Fibroblast of lung (primary cell): Measurements from ENCODE around the gene ZNF264. TPM values are rescaled to one million over a fixed set of nuclear protein-coding genes. Genes with fewer than 3 reads are reported as not detected.
A peak's percentile ranks its signal among the peaks of the same experiment; 100 is the strongest.

Experiments
- DNase-seq, 2 donors: peaks; one replicate each; pipeline versions ENCODE4 v3.0.0 to v3.0.0-alpha.2; 2010; ENCODE audit warnings: low read depth in 2 of 2
- H2AFZ ChIP-seq: 2 replicates; pipeline ENCODE4 v1.5.1; 2012; ENCODE audit warnings: low read length, control low read depth, inconsistent platforms
- H3K27ac ChIP-seq: 2 replicates; pipeline ENCODE4 v1.5.1; 2011; ENCODE audit warnings: low read length, control low read depth; ENCODE audit not compliant: insufficient read depth
- H3K27me3 ChIP-seq: 2 replicates; pipeline ENCODE4 v1.5.1; 2011; ENCODE audit warnings: mild to moderate bottlenecking, low read length; ENCODE audit not compliant: control insufficient read depth, insufficient read depth
- H3K36me3 ChIP-seq: 2 replicates; pipeline ENCODE4 v1.5.1; 2011; ENCODE audit warnings: low read length; ENCODE audit not compliant: control insufficient read depth, insufficient read depth
- H3K4me1 ChIP-seq: 2 replicates; pipeline ENCODE4 v1.5.1; 2011; ENCODE audit warnings: low read length; ENCODE audit not compliant: control insufficient read depth, insufficient read depth; ENCODE audit errors: extremely low read depth
- H3K4me2 ChIP-seq: 2 replicates; pipeline ENCODE4 v1.5.1; 2011; ENCODE audit warnings: low read length, control low read depth; ENCODE audit not compliant: insufficient read depth; ENCODE audit errors: extremely low read depth
- H3K4me3 ChIP-seq, 4 experiments: fragments of 200-600 bp in 1 of 4; sonication (generic) in 1 of 4; replicated peaks in 1 of 4; 2 replicates each; pipeline ENCODE4 v1.5.1; 2011 to 2016; ENCODE audit warnings: low read length in 4 of 4, low read depth in 3 of 4, mild to moderate bottlenecking in 3 of 4, control low read depth in 2 of 4, inconsistent platforms in 1 of 4, mixed read lengths in 1 of 4; ENCODE audit not compliant: insufficient read depth in 1 of 4; ENCODE audit errors: control extremely low read depth in 1 of 4
- H3K79me2 ChIP-seq: 2 replicates; pipeline ENCODE4 v1.5.1; 2012; ENCODE audit warnings: mild to moderate bottlenecking, low read length, inconsistent platforms; ENCODE audit not compliant: control insufficient read depth, insufficient read depth
- H3K9ac ChIP-seq: 2 replicates; pipeline ENCODE4 v1.5.1; 2011; ENCODE audit warnings: mild to moderate bottlenecking, low read length, control low read depth; ENCODE audit not compliant: insufficient read depth
- H3K9me3 ChIP-seq: 2 replicates; pipeline ENCODE4 v1.5.1; 2012; ENCODE audit warnings: low read depth, low read length; ENCODE audit not compliant: control insufficient read depth, insufficient read depth
- H4K20me1 ChIP-seq: 2 replicates; pipeline ENCODE4 v1.5.1; 2011; ENCODE audit warnings: low read length; ENCODE audit not compliant: control insufficient read depth, insufficient read depth; ENCODE audit errors: extremely low read depth
- CTCF ChIP-seq, 2 donors: IDR thresholded peaks in 1 of 2; conservative IDR thresholded peaks in 1 of 2; 1 replicate in 1 of 2; 2 replicates in 1 of 2; pipeline ENCODE4 v1.5.1; 2011 to 2012; ENCODE audit warnings: low read length in 2 of 2, control low read depth in 1 of 2, inconsistent platforms in 1 of 2, low read depth in 1 of 2, mild to moderate bottlenecking in 1 of 2
- EZH2 ChIP-seq: IDR thresholded peaks from 2 replicates; pipeline ENCODE4 v1.5.1; 2012; ENCODE audit warnings: low read length, control low read depth, mild to moderate bottlenecking; ENCODE audit errors: missing control alignments
- polyA plus RNA-seq, 2 donors: library from polyadenylated mRNA; depleted of rRNA in 1 of 2; stranded (reverse) in 1 of 2; unstranded in 1 of 2; fragments of >200 nt; gene quantifications; 2 replicates each; pipeline ENCODE4 v1.2.1, GENCODE V29; 2011 to 2012; ENCODE audit warnings: missing spikeins in 1 of 2
- total RNA-seq: library from RNA; depleted of rRNA; stranded (reverse); fragments of >200 nt; gene quantifications from 2 replicates; pipeline ENCODE4 v1.2.1, GENCODE V29; 2014

Gene ZNF264
- total and polyA plus RNA-seq, 2 donors (not counting 1 experiment from before 2014, with no cell fraction given) = 7.7 to 24.9 TPM

- peaks cover 35% of the 10 kb centered on the region for H3K79me2 ChIP-seq
- peaks cover 12% of the 10 kb centered on the region for H3K36me3 ChIP-seq
- no peak overlapping the region for H3K27ac ChIP-seq
- no peak overlapping the region for H2AFZ ChIP-seq
- H3K4me1 ChIP-seq = peaks cover 8% of the 10 kb centered on the region
- no peaks in the 10 kb centered on the region for H4K20me1 ChIP-seq
- no peak overlapping the region for H3K4me3 ChIP-seq
- H3K27me3 ChIP-seq = no peaks in the 10 kb centered on the region
- H3K9me3 ChIP-seq = no peaks in the 10 kb centered on the region
- no peak overlapping the region for H3K4me2 ChIP-seq
- no peak overlapping the region for H3K9ac ChIP-seq
- no peak for TF ChIP-seq EZH2
- no peak for TF ChIP-seq CTCF (conservative IDR thresholded peaks at IDR 0.05 in 1 of 2, IDR thresholded peaks at IDR 0.05 in 1 of 2; ENCODE audit: low read depth in 1 of 2, low read length in 2 of 2)
- no peak for DNase-seq
Measured at GRCh38 chr19:57245066-57245465, 53.8 kb downstream of the ZNF264 start.

GRCh38 chr19:57245959-57246358 lies 54.7 kb downstream of the ZNF264 start:
- no peak overlapping the region for H3K4me3 ChIP-seq
- no peak for DNase-seq
- H3K79me2 ChIP-seq = peaks cover 30% of the 10 kb centered on the region
- no peak overlapping the region for H3K27ac ChIP-seq
- H3K27me3 ChIP-seq = no peaks in the 10 kb centered on the region
- no peak overlapping the region for H3K9ac ChIP-seq
- H2AFZ ChIP-seq = no peak overlapping the region
- no peaks in the 10 kb centered on the region for H4K20me1 ChIP-seq
- no peak overlapping the region for H3K4me2 ChIP-seq
- peaks cover 12% of the 10 kb centered on the region for H3K36me3 ChIP-seq
- no peaks in the 10 kb centered on the region for H3K9me3 ChIP-seq
- no peak for TF ChIP-seq EZH2
- TF ChIP-seq CTCF (conservative IDR thresholded peaks at IDR 0.05 in 1 of 2, IDR thresholded peaks at IDR 0.05 in 1 of 2; ENCODE audit: low read depth in 1 of 2, low read length in 2 of 2) = no peak
- peaks cover 8% of the 10 kb centered on the region for H3K4me1 ChIP-seq

- H3K27ac ChIP-seq = peak overlapping the region; percentile 17
- H3K9ac ChIP-seq = no peak overlapping the region
- H3K27me3 ChIP-seq = no peaks in the 10 kb centered on the region
Measured at GRCh38 chr19:57248646-57249045, 57.3 kb downstream of the ZNF264 start.

More at GRCh38 chr19:57248646-57249045, 57.3 kb downstream of the ZNF264 start:
- Histone ChIP-seq H3K4me3 (no peak overlapping the region), H4K20me1 (no peaks in the 10 kb centered on the region), H3K9me3 (no peaks in the 10 kb centered on the region), H3K36me3 (peaks cover 22% of the 10 kb centered on the region), H3K4me1 (peaks cover 2% of the 10 kb centered on the region), H2AFZ (no peak overlapping the region), H3K4me2 (no peak overlapping the region), H3K79me2 (peaks cover 6% of the 10 kb centered on the region)
- no peak for DNase-seq
- TF ChIP-seq CTCF (conservative IDR thresholded peaks at IDR 0.05 in 1 of 2, IDR thresholded peaks at IDR 0.05 in 1 of 2; ENCODE audit: low read depth in 1 of 2, low read length in 2 of 2) (no peak), EZH2 (no peak)
